CD4-positive, alpha-beta T cell treated with Interleukin-4 for 4 hours (primary cell): Measurements from ENCODE around the gene NPPC.
A peak's percentile ranks its signal among the peaks of the same experiment; 100 is the strongest.
"Not testable (repeated sequence)": the region's sequence is repeated elsewhere in the genome, so short reads cannot be mapped to it uniquely, and the experiment has no call there.

Experiments used
- DNase-seq: peaks from one replicate; pipeline ENCODE4 v3.0.0-alpha.2; 2020

Gene NPPC

DNA sequence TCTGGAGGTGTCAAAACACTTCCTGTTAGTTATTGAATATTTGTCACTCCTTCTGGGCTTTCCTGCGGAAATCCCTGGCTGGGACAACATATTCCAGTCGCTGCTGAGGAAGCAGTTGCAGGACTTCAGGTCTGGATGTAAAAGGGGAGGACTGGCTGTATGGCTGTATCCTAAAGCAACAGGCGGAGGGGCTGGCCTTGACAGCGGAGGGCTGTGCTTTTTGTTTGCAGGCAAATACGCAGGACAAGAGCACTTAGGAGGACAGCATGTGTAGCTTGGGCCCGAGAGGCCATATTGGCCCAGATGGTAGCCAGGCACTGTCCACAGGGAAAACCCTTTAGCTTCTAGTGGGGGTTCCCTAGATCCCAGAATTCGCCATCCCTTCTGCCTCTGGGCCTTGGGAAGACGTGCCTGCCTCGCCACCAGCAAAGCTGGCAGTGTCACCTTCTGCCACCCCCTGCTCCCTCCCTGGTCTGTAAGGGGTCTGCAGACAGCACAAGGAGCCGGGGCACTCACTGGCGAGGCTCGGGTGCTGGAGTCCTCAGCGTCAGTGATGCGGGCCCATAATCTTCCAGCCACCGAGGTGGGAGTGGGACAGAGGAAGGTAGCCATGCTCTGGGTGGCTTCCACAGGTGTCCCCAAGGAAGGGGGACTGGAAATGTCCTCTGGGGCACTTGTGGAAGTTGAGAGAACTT is 6.7 kb downstream of the NPPC start:
- no peak for DNase-seq

DNA sequence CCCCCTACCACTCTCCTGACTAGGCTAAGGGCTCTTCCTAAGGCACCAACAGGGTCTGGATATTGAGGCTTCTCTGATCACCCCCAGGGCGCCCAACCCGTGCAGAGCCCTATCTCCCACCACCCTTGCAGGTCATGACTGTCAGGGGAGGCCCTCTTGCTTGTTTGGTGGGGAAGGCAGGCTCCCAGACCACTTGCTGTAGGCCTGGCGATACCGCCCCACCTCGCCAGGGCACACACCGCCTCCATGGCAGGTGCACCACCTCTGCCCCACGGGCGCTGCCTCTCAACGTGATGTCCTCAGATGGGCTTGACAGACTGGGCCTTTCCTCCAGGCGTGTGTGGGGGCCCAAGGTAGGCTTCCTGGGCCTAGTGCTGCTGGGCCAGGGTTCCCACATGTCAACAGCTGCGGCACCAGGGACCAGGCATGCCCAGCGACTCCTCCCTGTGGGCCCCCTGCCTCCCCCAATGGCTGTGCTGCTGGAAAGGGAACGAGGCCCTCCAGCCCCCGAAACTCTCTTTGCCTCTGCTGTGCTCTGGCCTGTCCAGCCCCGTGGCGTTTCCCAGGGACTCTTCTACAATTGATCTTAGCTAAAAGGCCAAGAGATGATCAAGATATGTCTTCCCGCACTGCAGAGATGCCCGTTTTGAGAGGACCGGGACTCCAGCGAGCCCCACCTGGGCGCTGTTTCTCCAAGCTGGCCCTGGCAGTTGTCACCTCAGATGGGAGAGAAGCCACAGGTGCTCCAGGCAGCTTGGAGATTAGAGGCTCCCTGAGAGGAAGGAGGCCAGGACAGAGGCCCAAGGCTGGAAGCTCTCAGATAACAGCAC is 7.5 kb downstream of the NPPC start:
- DNase-seq = no peak

GRCh38 chr2:231917280-231918066 is 8.7 kb downstream of the NPPC start:
- DNase-seq = no peak

DNA sequence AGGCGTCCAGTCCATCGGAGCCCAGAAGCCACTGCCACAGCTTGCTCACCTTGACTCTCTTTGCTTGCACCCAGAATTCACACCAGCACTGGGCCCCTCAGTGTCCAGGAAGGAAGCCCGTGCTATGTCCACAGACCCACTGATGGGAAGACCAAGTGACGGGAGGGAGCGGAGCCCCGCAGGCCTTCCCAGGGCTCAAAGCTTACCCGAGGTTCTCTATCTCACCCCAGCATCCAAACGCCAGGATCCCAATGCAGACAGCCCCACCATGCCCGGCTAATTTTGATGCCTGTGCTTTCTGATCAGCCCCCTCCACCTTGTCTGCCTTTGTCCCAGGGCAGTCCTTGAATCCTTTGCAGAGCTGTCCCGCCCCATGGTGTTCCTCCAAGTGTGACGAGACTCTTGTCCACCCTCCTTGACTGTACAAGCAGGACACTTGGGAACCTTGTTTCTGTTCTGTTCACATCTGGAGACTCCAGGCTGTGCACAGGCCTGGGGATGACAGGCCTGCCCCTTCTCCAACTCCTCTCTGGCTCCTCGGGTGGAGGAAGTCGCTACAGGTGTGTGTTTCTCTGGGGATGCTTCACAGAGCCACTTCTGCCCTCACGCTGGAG is 12.0 kb downstream of the NPPC start:
- no peak for DNase-seq

- no peak for DNase-seq
These were observed 14.8 kb downstream of the NPPC start for GRCh38 chr2:231911381-231911780.

DNA sequence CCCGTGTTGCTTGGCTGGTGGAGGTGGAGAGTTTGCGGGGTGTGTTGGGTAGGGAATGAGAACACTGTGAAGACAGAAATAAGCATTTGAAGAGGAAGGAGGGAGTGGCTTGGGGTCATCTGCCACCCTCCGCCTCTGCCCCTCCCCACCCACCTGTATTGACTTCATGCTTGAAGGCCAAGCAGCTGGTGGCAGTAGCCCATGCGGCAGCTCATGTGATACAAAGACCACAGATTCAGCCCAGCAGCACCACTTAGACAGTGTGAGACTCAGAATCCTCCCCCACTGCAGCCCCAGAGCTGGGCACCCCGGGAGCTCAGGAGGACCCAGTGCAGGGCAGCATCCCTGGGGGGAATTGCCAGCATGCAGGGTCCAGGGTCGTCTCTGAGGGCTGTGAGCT is 15.4 kb downstream of the NPPC start:
- DNase-seq = no peak

GRCh38 chr2:231910161-231910560 is 16.0 kb downstream of the NPPC start:
- not testable (repeated sequence) for DNase-seq

- DNase-seq = no peak
These were observed 16.6 kb downstream of the NPPC start for GRCh38 chr2:231909631-231910030.

DNA sequence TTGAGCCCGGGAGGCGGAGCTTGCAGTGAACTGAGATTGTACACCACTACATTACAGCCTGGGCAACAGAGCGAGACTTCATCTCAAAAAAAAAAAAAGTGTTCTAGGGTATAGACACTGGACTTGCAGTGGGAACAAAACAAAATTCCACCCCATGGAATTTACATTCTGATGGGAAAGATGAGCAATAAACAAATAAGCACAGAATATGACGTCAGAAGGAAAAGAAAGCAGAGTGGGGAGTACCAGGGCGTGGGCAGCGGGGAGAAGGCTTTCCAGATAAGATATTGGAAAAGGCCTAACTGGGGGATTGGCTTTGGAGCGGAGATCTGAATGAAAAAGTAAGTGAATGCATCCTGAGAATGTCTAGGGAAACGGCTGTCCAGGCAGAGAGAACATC is 17.6 kb downstream of the NPPC start:
- no peak for DNase-seq

- no peak for DNase-seq
These were observed 18.4 kb downstream of the NPPC start for GRCh38 chr2:231907765-231908164.

GRCh38 chr2:231905026-231905425 is 21.2 kb downstream of the NPPC start:
- DNase-seq = no peak

GRCh38 chr2:231904161-231904611 is 22.0 kb downstream of the NPPC start:
- DNase-seq = no peak

GRCh38 chr2:231902598-231902997 is 23.6 kb downstream of the NPPC start:
- DNase-seq = no peak

- DNase-seq = no peak
These were observed 25.2 kb downstream of the NPPC start for GRCh38 chr2:231900972-231901371.

DNA sequence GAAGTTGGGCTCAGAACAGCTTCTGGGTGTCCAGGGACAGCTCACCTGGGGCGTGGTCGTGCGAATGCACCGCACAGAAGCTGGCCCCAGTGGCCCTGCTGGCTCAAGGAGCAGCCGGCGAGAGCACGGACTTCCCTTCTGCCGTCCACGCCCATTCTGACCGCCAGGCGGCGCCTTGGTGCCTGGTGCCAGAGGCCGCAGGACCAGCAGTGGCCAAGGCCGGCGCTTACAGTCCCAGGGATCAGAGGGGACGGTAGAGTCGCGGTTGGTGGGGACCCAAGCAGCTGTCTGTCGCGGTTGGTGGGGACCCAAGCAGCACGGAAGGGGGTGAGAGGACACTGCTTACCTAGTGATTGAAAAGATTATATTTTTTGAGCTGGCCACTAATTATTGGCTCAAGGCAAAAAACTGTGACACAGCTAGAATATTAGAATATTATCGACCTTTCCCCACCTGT is 25.7 kb downstream of the NPPC start:
- peak; percentile 17 for DNase-seq

DNA sequence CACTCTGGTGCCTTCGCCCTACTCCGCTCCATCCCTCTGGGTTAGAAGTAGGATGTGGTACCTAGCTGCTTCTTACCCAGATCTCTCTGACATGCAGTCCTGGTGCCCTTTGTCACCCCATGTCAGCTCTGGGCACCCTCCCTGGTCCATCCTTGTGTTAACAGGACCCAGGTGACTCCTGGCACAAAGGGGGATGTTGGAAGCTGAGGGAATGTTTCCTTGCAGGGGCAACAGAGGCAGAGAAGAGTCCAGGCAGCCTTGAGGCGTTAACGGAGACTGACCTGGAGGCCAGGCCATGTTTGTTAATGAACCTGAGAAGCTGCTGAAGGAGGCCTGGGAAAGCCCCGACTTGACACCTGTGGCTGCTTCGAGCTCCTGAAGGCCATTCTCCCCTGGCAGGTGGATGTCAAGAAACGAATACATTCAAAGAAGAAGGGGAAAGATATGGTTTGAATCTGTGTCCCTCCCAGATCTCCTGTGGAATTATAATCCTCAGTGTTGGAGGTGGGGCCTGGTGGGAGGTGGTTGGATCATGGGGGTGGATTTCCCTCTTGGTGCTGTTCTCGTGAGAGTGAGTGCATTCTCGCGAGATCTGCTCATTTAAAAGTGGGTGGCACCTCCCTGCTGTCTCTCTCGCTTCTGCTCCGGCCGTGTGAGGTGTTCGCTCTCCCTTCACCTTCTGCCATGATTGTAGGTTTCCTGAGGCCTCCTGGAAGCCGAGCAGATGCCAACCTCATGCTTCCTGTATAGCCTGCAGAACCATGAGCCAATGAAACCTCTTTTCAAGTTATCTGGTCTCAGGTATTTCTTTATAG is 31.4 kb downstream of the NPPC start:
- no peak for DNase-seq

DNA sequence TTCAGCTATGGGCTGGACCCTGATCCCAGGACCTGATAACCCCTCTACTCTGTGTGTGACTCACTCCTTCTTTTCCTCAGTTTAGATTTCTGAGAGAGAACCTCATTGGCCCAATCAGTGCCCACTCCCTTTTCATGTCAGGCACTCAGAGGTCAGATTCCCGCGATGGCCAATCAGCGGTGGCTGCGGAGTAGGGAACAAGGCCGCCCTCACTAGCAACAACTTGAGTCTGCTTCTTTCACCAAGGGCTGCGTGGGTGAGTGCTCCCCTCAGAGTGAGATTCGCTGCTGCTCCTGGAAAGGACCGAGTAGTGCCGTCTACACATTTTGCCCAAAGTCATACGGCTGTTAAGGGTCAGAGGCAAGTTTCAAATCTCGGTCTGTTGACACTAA is 34.7 kb downstream of the NPPC start:
- DNase-seq = no peak

GRCh38 chr2:231890896-231891513 is 35.2 kb downstream of the NPPC start:
- no peak for DNase-seq

GRCh38 chr2:231887756-231888155 is 38.4 kb downstream of the NPPC start:
- no peak for DNase-seq

- no peak for DNase-seq
These were observed 40.0 kb downstream of the NPPC start for GRCh38 chr2:231886071-231886681.
